HG02840 (cell line): ENCODE measurements around the gene COL6A3.
"Not testable (repeated sequence)": the region's sequence is repeated elsewhere in the genome, so short reads cannot be mapped to it uniquely, and the experiment has no call there.

ENCODE experiments used
- ATAC-seq: cut with Tn5 transposase; IDR thresholded peaks from one replicate; pipeline ENCODE4 v1.9.1; 2021; ENCODE audit warnings: mild to moderate bottlenecking, moderate library complexity, moderate number of reproducible peaks; ENCODE audit not compliant: unreplicated experiment, low FRiP score

Gene COL6A3

GRCh38 chr2:237390235-237390634, 23.7 kb downstream of the COL6A3 start:
- ATAC-seq: no peak

- no peak for ATAC-seq
Observed at GRCh38 chr2:237389831-237390230, 24.1 kb downstream of the COL6A3 start.

- no peak for ATAC-seq
Observed at GRCh38 chr2:237388036-237388435, 25.9 kb downstream of the COL6A3 start.

GRCh38 chr2:237384672-237385020, 29.3 kb downstream of the COL6A3 start:
- no peak for ATAC-seq

- ATAC-seq: no peak
Observed at GRCh38 chr2:237383991-237384671, 29.8 kb downstream of the COL6A3 start.

GRCh38 chr2:237380768-237381167, 33.2 kb downstream of the COL6A3 start:
- no peak for ATAC-seq

GRCh38 chr2:237379636-237380035, 34.3 kb downstream of the COL6A3 start:
- ATAC-seq: no peak

- ATAC-seq: no peak
Observed at GRCh38 chr2:237378650-237379049, 35.3 kb downstream of the COL6A3 start.

GRCh38 chr2:237374284-237375060, 39.5 kb downstream of the COL6A3 start:
- ATAC-seq: no peak

GRCh38 chr2:237371856-237372255, 42.1 kb downstream of the COL6A3 start:
- ATAC-seq: no peak

- no peak for ATAC-seq
Observed at GRCh38 chr2:237365671-237366070, 48.3 kb downstream of the COL6A3 start.

GRCh38 chr2:237364655-237365054, 49.3 kb downstream of the COL6A3 start:
- ATAC-seq: no peak

- ATAC-seq: no peak
Observed at GRCh38 chr2:237361194-237362004, 52.6 kb downstream of the COL6A3 start.

GRCh38 chr2:237359894-237360780, 53.8 kb downstream of the COL6A3 start:
- ATAC-seq: no peak

GRCh38 chr2:237359518-237359840, 54.5 kb downstream of the COL6A3 start:
- ATAC-seq: no peak

GRCh38 chr2:237358721-237359517, 55.0 kb downstream of the COL6A3 start:
- ATAC-seq: no peak

- ATAC-seq: no peak
Observed at GRCh38 chr2:237355701-237356100, 58.3 kb downstream of the COL6A3 start.

- no peak for ATAC-seq
Observed at GRCh38 chr2:237354892-237355291, 59.1 kb downstream of the COL6A3 start.

- not testable (repeated sequence) for ATAC-seq
Observed at GRCh38 chr2:237354172-237354571, 59.8 kb downstream of the COL6A3 start.

- no peak for ATAC-seq
Observed at GRCh38 chr2:237353215-237353614, 60.7 kb downstream of the COL6A3 start.
